T-cell (primary cell): ENCODE results near the gene TANGO2. TPM values are rescaled to one million over a fixed set of nuclear protein-coding genes. Genes with fewer than 3 reads are reported as not detected.

Experiments
- ATAC-seq, 4 experiments: fragments of 200-7000 bp in 3 of 4; fragments of 150-1000 bp in 1 of 4; cut with Tn5 transposase; replicated peaks in 1 of 4; 1 replicate in 3 of 4; 2 replicates in 1 of 4; pipeline ENCODE4 v1.10.0; 2021; ENCODE audit warnings: moderate library complexity in 3 of 4, mild to moderate bottlenecking in 2 of 4, moderate number of reproducible peaks in 1 of 4
- CTCF ChIA-PET, 2 donors: fragments of 300-600 bp; sonication (Branson Sonifier 250); formaldehyde crosslinking; loops; one replicate each; lab custom pipeline; 2022; ENCODE audit warnings: antibody characterized with exemption in 2 of 2; lab: Charles Lee
- POLR2A ChIA-PET, 2 donors: fragments of 300-600 bp; sonication (Branson Sonifier 250); formaldehyde crosslinking; loops; one replicate each; lab custom pipeline; 2022; ENCODE audit warnings: antibody characterized with exemption in 2 of 2; lab: Charles Lee
- DNase-seq, 35 experiments: peaks; one replicate each; pipeline versions ENCODE4 v3.0.0 to v3.0.0-alpha.2; 2013 to 2023
- H3K27ac ChIP-seq: one replicate; pipeline ENCODE4 v1.5.1; 2013; ENCODE audit warnings: low read length
- H3K27me3 ChIP-seq, 2 experiments: replicated peaks in 1 of 2; 1 replicate in 1 of 2; 2 replicates in 1 of 2; pipeline versions ENCODE4 v1.6.1 to v1.7.0; 2013; ENCODE audit warnings: low read length in 1 of 2, mixed read lengths in 1 of 2; ENCODE audit not compliant: control insufficient read depth in 2 of 2, insufficient read depth in 2 of 2; ENCODE audit errors: extremely low read depth in 1 of 2
- H3K36me3 ChIP-seq, 2 donors: 1 replicate in 1 of 2; 2 replicates in 1 of 2; pipeline versions ENCODE4 v1.6.1 to v1.7.0; 2013; ENCODE audit warnings: low read length in 1 of 2; ENCODE audit not compliant: control insufficient read depth in 2 of 2, insufficient read depth in 1 of 2; ENCODE audit errors: extremely low read depth in 1 of 2
- H3K4me1 ChIP-seq, 2 experiments: 1 replicate in 1 of 2; 2 replicates in 1 of 2; pipeline versions ENCODE4 v1.6.1 to v1.7.0; 2013; ENCODE audit warnings: low read length in 2 of 2, mixed read lengths in 1 of 2; ENCODE audit not compliant: insufficient read depth in 2 of 2, control insufficient read depth in 1 of 2; ENCODE audit errors: extremely low read depth in 1 of 2
- H3K4me3 ChIP-seq, 2 donors: 1 replicate in 1 of 2; 2 replicates in 1 of 2; pipeline versions ENCODE4 v1.5.1 to v1.7.0; 2013; ENCODE audit warnings: mild to moderate bottlenecking in 2 of 2, low read length in 1 of 2, moderate library complexity in 1 of 2; ENCODE audit not compliant: control insufficient read depth in 1 of 2; ENCODE audit errors: extremely low read depth in 1 of 2
- H3K9me3 ChIP-seq: 2 replicates; pipeline ENCODE4 v1.7.0; 2013
- H3K27ac Mint-ChIP-seq, 2 donors: one replicate each; pipeline ENCODE4 v1.8.0; 2020 to 2021; ENCODE audit warnings: mild to moderate bottlenecking in 2 of 2, mixed read lengths in 2 of 2
- H3K27me3 Mint-ChIP-seq, 2 donors: one replicate each; pipeline ENCODE4 v1.8.0; 2021 to 2022; ENCODE audit warnings: mixed read lengths in 2 of 2
- H3K36me3 Mint-ChIP-seq: one replicate; pipeline ENCODE4 v1.8.0; 2021; ENCODE audit warnings: mixed read lengths
- H3K4me1 Mint-ChIP-seq, 3 donors: one replicate each; pipeline ENCODE4 v1.8.0; 2020 to 2022; ENCODE audit warnings: mixed read lengths in 3 of 3, mild to moderate bottlenecking in 1 of 3
- H3K4me3 Mint-ChIP-seq, 3 donors: one replicate each; pipeline ENCODE4 v1.8.0; 2020 to 2022; ENCODE audit warnings: mild to moderate bottlenecking in 3 of 3, mixed read lengths in 3 of 3, moderate library complexity in 3 of 3
- H3K9me3 Mint-ChIP-seq, 3 donors: one replicate each; pipeline ENCODE4 v1.8.0; 2020 to 2022; ENCODE audit warnings: mixed read lengths in 3 of 3
- WGBS: methylation state at CpG from one replicate; pipeline ENCODE4 v1.1.5; 2013; ENCODE audit warnings: missing lambda C conversion rate; ENCODE audit not compliant: insufficient coverage; 5-methylcytosine and 5-hydroxymethylcytosine counted together
- total RNA-seq, 35 experiments: library from RNA in 6 of 35; stranded (reverse) in 6 of 35; fragments of 120-200 nt in 1 of 35; gene quantifications; one replicate each; pipeline versions ENCODE4 v1.2.1 to v1.2.4 and lab custom pipeline; 2013 to 2026

Gene TANGO2
- total RNA-seq, 5 donors from 2014 or later (not counting 1 experiment from before 2014, with no cell fraction given) = 29.9 to 48.4 (median 43.7) TPM

DNA sequence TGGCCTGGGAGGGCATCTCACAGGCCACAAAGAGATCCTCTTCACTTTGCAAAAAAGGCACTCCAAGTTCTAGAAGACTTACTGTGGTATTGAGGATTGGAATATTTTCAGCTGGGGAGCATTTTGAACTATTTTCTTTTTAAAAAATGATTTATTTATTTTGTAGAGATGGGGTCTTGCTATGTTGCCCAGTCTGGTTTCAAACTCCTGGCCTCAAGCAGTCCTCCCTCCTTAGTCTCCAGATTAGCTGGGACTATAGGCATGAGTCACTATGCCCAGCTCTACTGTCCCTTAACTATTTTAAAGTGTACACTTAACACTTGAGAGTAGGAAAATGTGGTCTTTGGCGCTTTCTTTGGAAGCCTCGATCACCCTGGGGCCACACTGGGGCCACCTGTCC lies 34.2 kb downstream of the TANGO2 start:
- Mint-ChIP-seq H3K4me3 (no peak overlapping the region), H3K9me3 (no peaks in the 10 kb centered on the region), H3K4me1 (peaks cover 0 to 8% (median 5%) of the 10 kb centered on the region in 3 donors), H3K27ac (no peak overlapping the region), H3K36me3 (peaks cover 39% of the 10 kb centered on the region), H3K27me3 (no peaks in the 10 kb centered on the region)
- 100% methylated on average over 1 of the region's 2 CpGs for WGBS
- ChIA-PET CTCF (no interaction called here), POLR2A (no interaction called here)
- Histone ChIP-seq H3K4me3 (no peak overlapping the region), H3K27ac (no peak overlapping the region), H3K9me3 (no peaks in the 10 kb centered on the region), H3K4me1 (no peaks in the 10 kb centered on the region), H3K36me3 (peaks cover 3 to 59% of the 10 kb centered on the region in 2 donors), H3K27me3 (no peaks in the 10 kb centered on the region)
- ATAC-seq = no peak
- no peak for DNase-seq

DNA sequence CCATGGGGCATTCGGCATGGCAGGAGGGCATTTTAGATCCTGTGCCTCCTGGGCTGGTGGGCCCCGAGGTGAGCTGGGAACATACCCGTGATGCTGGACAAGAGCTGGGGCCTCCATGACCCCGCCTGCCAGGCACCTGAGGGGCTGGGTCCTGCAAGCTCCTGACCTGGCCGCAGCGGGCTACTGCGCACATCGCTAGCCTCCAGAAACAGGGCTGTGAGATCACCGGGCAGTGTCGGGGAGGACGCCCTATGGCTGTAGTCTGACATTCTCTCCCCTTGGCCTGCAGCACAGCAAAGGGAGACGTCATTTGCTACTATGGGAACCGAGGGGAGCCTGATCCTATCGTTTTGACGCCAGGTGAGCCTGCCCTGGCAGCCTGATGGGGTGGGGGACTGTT lies 34.7 kb downstream of the TANGO2 start:
- peaks cover 43% of the 10 kb centered on the region for H3K36me3 Mint-ChIP-seq
- no peak overlapping the region for H3K4me3 Mint-ChIP-seq
- ChIA-PET CTCF (no interaction called here), POLR2A (no interaction called here)
- H3K4me1 ChIP-seq = no peaks in the 10 kb centered on the region
- WGBS = 98% methylated on average over 15 of the region's 15 CpGs
- H3K4me3 ChIP-seq = no peak overlapping the region
- H3K27ac ChIP-seq = no peak overlapping the region
- ATAC-seq = no peak
- DNase-seq = no peak
- H3K27me3 ChIP-seq = no peaks in the 10 kb centered on the region
- H3K27me3 Mint-ChIP-seq = no peaks in the 10 kb centered on the region
- no peaks in the 10 kb centered on the region for H3K9me3 Mint-ChIP-seq
- peaks cover 0 to 8% (median 5%) of the 10 kb centered on the region in 3 donors for H3K4me1 Mint-ChIP-seq
- peaks cover 6 to 62% of the 10 kb centered on the region in 2 donors for H3K36me3 ChIP-seq
- H3K9me3 ChIP-seq = no peaks in the 10 kb centered on the region
- no peak overlapping the region for H3K27ac Mint-ChIP-seq

DNA sequence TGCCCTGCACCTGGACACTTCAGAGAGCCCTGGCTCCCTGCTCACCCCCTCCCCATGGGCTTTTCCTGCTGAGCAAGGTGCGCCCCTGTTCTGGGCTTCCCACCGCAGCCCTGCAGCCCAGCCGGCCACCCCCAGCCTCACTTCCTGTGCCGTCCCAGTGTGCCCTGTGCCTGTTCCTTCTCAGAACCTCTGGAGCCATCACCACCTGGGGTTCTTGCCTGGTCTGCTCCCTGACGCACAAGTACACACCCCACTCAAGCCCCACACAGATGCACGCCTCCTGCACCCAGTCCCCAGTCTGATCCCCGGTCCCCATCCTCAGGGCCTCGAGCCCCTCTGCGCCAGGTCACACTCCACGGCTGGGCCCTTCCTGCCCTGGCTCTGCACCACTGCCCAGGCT lies 35.3 kb downstream of the TANGO2 start:
- no peak for DNase-seq
- no peak overlapping the region for H3K27ac ChIP-seq
- ChIA-PET CTCF (no interaction called here), POLR2A (no interaction called here)
- whole genome bisulfite sequencing = 92% methylated on average over 10 of the region's 10 CpGs
- H3K27me3 Mint-ChIP-seq = no peaks in the 10 kb centered on the region
- ATAC-seq = no peak
- H3K4me1 ChIP-seq = no peaks in the 10 kb centered on the region
- H3K4me3 ChIP-seq = no peak overlapping the region
- peaks cover 43% of the 10 kb centered on the region for H3K36me3 Mint-ChIP-seq
- H3K27ac Mint-ChIP-seq = no peak overlapping the region
- H3K27me3 ChIP-seq = no peaks in the 10 kb centered on the region
- no peak overlapping the region for H3K4me3 Mint-ChIP-seq
- no peaks in the 10 kb centered on the region for H3K9me3 Mint-ChIP-seq
- peaks cover 8 to 64% of the 10 kb centered on the region in 2 donors for H3K36me3 ChIP-seq
- H3K9me3 ChIP-seq = no peaks in the 10 kb centered on the region
- peaks cover 0 to 8% (median 5%) of the 10 kb centered on the region in 3 donors for H3K4me1 Mint-ChIP-seq

DNA sequence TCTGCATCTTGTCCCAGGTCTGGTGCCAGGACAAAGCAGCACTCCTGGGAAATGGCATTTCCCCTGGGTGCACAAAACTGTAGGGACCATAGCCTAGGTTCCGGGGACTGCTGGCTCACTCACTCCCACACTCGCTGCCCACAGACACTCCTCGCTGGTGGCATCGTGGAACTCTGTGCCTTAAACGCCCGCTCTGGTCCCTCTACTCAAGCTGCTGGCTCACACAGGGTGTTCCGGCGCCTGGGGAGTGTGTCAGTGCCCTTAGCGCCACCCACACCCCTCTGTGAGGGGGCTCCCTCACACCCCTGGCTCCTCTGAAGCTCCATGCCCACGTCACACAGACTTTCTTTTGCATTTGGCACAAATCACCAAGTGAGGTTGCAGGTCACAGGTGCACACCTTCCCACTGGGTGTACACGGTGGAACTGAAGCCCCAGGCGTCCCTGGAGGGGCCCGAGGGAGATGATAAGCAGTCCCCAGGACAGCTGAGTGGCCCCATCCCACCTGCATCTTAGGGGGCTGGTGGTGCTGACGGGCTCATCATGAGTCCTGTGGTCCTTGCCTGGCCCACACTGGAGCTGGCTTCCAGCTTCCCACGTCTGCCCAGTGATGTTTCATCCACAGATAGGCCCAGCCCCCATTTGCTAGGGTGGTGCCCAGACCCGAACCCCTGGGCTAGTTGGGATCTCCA lies 35.9 kb downstream of the TANGO2 start:
- H3K27ac Mint-ChIP-seq = no peak overlapping the region
- H3K4me3 Mint-ChIP-seq = no peak overlapping the region
- H3K27me3 Mint-ChIP-seq = no peaks in the 10 kb centered on the region
- 96% methylated on average over 15 of the region's 16 CpGs for WGBS
- CTCF ChIA-PET = no interaction called here
- DNase-seq = no peak
- POLR2A ChIA-PET = no interaction called here
- no peaks in the 10 kb centered on the region for H3K27me3 ChIP-seq
- H3K4me1 Mint-ChIP-seq = peaks cover 0 to 8% (median 5%) of the 10 kb centered on the region in 3 donors
- H3K9me3 Mint-ChIP-seq = no peaks in the 10 kb centered on the region
- H3K4me3 ChIP-seq = no peak overlapping the region
- peaks cover 42% of the 10 kb centered on the region for H3K36me3 Mint-ChIP-seq
- H3K9me3 ChIP-seq = no peaks in the 10 kb centered on the region
- ATAC-seq = no peak
- H3K4me1 ChIP-seq = no peaks in the 10 kb centered on the region
- H3K36me3 ChIP-seq = peaks cover 8 to 66% of the 10 kb centered on the region in 2 donors
- H3K27ac ChIP-seq = no peak overlapping the region

DNA sequence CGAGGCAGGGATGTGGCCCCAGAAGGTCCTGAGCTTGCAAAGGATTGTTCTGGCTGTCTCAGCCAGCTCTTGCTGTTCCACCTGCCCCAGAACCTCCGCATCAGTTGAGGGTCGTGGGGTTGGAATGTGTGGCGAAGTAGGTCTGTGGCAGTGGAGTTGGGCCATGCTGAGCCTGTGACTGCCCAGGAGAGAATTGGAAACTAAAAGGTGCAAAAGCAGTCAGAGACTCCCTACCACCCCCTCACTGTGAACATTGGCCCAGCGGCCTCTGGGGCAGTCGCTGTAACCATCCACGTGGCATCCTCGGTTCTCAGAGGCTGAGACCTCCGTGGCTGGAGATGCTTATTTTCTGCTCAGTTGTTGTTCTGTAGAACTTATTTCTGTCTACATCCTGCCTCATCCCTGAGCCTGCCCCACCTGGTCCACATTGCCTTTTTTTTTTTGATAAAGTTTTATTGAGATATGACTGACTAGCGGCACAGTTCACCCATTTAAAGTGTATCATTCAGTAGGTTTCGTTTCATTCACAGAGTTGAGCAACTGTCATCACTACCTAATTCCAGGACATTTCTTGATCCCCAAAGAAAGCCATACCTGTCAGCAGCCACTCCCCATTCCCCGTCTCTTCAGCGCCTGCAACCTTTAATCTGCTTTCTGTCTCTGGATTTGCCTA lies 36.8 kb downstream of the TANGO2 start:
- DNase-seq (no peak), ATAC-seq (no peak)
- H3K27ac ChIP-seq = no peak overlapping the region
- no peaks in the 10 kb centered on the region for H3K27me3 Mint-ChIP-seq
- H3K27me3 ChIP-seq = no peaks in the 10 kb centered on the region
- H3K4me1 ChIP-seq = no peaks in the 10 kb centered on the region
- H3K9me3 Mint-ChIP-seq = no peaks in the 10 kb centered on the region
- H3K4me3 ChIP-seq = no peak overlapping the region
- ChIA-PET POLR2A (no interaction called here), CTCF (no interaction called here)
- H3K4me3 Mint-ChIP-seq = no peak overlapping the region
- 86% methylated on average over 2 of the region's 13 CpGs for WGBS
- H3K9me3 ChIP-seq = no peaks in the 10 kb centered on the region
- H3K36me3 ChIP-seq = peaks cover 10 to 65% of the 10 kb centered on the region in 2 donors
- no peak overlapping the region for H3K27ac Mint-ChIP-seq
- peaks cover 41% of the 10 kb centered on the region for H3K36me3 Mint-ChIP-seq
- H3K4me1 Mint-ChIP-seq = peaks cover 0 to 8% (median 5%) of the 10 kb centered on the region in 3 donors

DNA sequence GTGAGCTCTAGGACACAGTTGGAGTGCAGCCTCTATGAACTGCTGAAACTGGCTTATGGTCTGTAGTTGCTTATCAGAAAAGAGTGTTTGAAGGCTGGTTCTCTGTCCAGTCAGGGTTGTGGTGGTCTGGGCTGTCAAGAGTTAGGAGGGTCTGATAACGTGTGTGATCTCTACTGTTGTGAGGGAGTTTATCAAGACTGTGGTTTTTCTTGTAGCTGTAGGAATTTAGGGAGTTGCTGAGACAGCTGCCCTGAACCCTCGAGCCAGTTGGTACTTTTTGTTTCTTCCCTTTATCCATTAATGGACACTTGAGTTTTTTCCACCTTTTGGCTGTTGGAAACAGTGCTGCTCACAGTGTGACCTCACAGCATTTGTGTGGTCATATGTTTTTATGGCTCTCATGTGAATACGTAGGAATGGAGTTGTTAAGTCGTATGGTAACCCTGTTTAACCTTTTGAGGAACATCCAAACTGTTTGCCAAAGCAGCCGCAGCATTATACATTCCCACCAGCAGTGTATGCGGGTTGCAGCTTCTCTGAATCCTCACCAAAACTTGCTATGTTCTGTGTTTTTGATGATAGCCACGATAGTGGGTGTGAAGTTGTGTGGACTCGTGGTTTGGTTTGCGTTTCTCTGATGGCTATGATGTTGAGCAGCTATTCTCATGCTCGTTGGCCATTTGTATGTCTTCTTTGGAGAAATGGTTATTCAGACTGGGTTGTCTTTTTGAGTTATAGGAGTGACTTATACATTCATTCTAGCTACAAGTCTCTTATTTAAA lies 38.3 kb downstream of the TANGO2 start:
- Histone ChIP-seq H3K27me3 (no peaks in the 10 kb centered on the region), H3K27ac (no peak overlapping the region), H3K4me3 (no peak overlapping the region), H3K36me3 (peaks cover 9 to 61% of the 10 kb centered on the region in 2 donors), H3K4me1 (no peaks in the 10 kb centered on the region), H3K9me3 (no peaks in the 10 kb centered on the region)
- peaks cover 40% of the 10 kb centered on the region for H3K36me3 Mint-ChIP-seq
- peaks cover 0 to 8% (median 5%) of the 10 kb centered on the region in 3 donors for H3K4me1 Mint-ChIP-seq
- ATAC-seq = no peak
- ChIA-PET CTCF (interaction anchor here (0.6 kb wide), 3 partner anchors 8 to 620 kb away, joined by 3 to 5 read pairs (median 3); no protein-coding TSS in a partner anchor), POLR2A (interaction anchor here in 1 of 2 donors (0.6 to 0.8 kb wide), 2 partner anchors 10 to 593 kb away, joined by 5 read pairs; no protein-coding TSS in a partner anchor)
- no peak overlapping the region for H3K27ac Mint-ChIP-seq
- H3K27me3 Mint-ChIP-seq = no peaks in the 10 kb centered on the region
- no peaks in the 10 kb centered on the region for H3K9me3 Mint-ChIP-seq
- no peak for DNase-seq
- whole genome bisulfite sequencing = 71% methylated on average over 1 of the region's 10 CpGs
- H3K4me3 Mint-ChIP-seq = no peak overlapping the region
